H9 (cell line): Measurements from ENCODE around the gene LZTR1. TPM values are rescaled to one million over a fixed set of nuclear protein-coding genes. Genes with fewer than 3 reads are reported as not detected.

ENCODE experiments used
- DNase-seq: peaks from one replicate; pipeline ENCODE4 v3.0.0-alpha.2; 2017
- H2AFZ ChIP-seq: one replicate; pipeline ENCODE4 v1.6.1; 2013; ENCODE audit warnings: mild to moderate bottlenecking, low read length, control low read depth, moderate library complexity
- H2AK5ac ChIP-seq: 2 replicates; pipeline ENCODE4 v1.6.1; 2013; ENCODE audit warnings: low read length, control low read depth, mixed read lengths; ENCODE audit not compliant: insufficient read length
- H2BK120ac ChIP-seq: one replicate; pipeline ENCODE4 v1.6.1; 2013; ENCODE audit warnings: low read depth, mild to moderate bottlenecking, low read length, control low read depth, inconsistent platforms; ENCODE audit not compliant: poor library complexity, severe bottlenecking
- H2BK12ac ChIP-seq: 2 replicates; pipeline ENCODE4 v1.6.1; 2013; ENCODE audit warnings: low read length, control low read depth, mixed read lengths, low read depth; ENCODE audit not compliant: insufficient read length
- H2BK15ac ChIP-seq: 2 replicates; pipeline ENCODE4 v1.6.1; 2013; ENCODE audit warnings: low read depth, low read length, control low read depth
- H2BK20ac ChIP-seq: one replicate; pipeline ENCODE4 v1.6.1; 2013; ENCODE audit warnings: low read depth, mild to moderate bottlenecking, low read length, control low read depth, inconsistent platforms; ENCODE audit not compliant: poor library complexity, severe bottlenecking
- H2BK5ac ChIP-seq: 2 replicates; pipeline ENCODE4 v1.6.1; 2013; ENCODE audit warnings: low read length, control low read depth, mixed read lengths; ENCODE audit not compliant: insufficient read length
- H3K14ac ChIP-seq: 2 replicates; pipeline ENCODE4 v1.6.1; 2013; ENCODE audit warnings: low read length, control low read depth; ENCODE audit not compliant: insufficient read depth
- H3K18ac ChIP-seq: 2 replicates; pipeline ENCODE4 v1.6.1; 2013; ENCODE audit warnings: low read depth, mild to moderate bottlenecking, mixed read lengths, low read length, control low read depth; ENCODE audit not compliant: insufficient read length
- H3K23ac ChIP-seq: 2 replicates; pipeline ENCODE4 v1.6.1; 2013; ENCODE audit warnings: low read length, control low read depth, mixed read lengths, low read depth; ENCODE audit not compliant: insufficient read length
- H3K23me2 ChIP-seq: 2 replicates; pipeline ENCODE4 v1.6.1; 2013; ENCODE audit warnings: low read depth, mild to moderate bottlenecking, mixed read lengths, low read length, control low read depth; ENCODE audit not compliant: insufficient read length, poor library complexity, severe bottlenecking
- H3K27ac ChIP-seq: 2 replicates; pipeline ENCODE4 v1.5.1; 2013; ENCODE audit warnings: low read length, control low read depth, mixed read lengths, low read depth; ENCODE audit not compliant: insufficient read length
- H3K27me3 ChIP-seq: 2 replicates; pipeline ENCODE4 v1.6.1; 2013; ENCODE audit warnings: low read length, control low read depth, inconsistent platforms; ENCODE audit not compliant: insufficient read depth
- H3K4ac ChIP-seq: 2 replicates; pipeline ENCODE4 v1.6.1; 2013; ENCODE audit warnings: low read depth, mild to moderate bottlenecking, control low read depth, inconsistent platforms, low read length, moderate library complexity
- H3K4me1 ChIP-seq: 2 replicates; pipeline ENCODE4 v1.6.1; 2013; ENCODE audit warnings: low read length, control low read depth, inconsistent platforms; ENCODE audit not compliant: insufficient read depth
- H3K4me2 ChIP-seq: 2 replicates; pipeline ENCODE4 v1.6.1; 2013; ENCODE audit warnings: low read length, control low read depth, mixed read lengths; ENCODE audit not compliant: insufficient read length, insufficient read depth
- H3K56ac ChIP-seq: 2 replicates; pipeline ENCODE4 v1.6.1; 2013; ENCODE audit warnings: low read depth, mild to moderate bottlenecking, mixed read lengths, low read length, control low read depth; ENCODE audit not compliant: insufficient read length
- H3K79me1 ChIP-seq: 2 replicates; pipeline ENCODE4 v1.6.1; 2013; ENCODE audit warnings: low read depth, mild to moderate bottlenecking, moderate library complexity, low read length, control low read depth, inconsistent platforms; ENCODE audit not compliant: insufficient read depth, poor library complexity, severe bottlenecking
- H3K79me2 ChIP-seq: 2 replicates; pipeline ENCODE4 v1.6.1; 2013; ENCODE audit warnings: low read length, control low read depth, inconsistent platforms; ENCODE audit not compliant: insufficient read depth
- H3K9ac ChIP-seq: 2 replicates; pipeline ENCODE4 v1.6.1; 2013; ENCODE audit warnings: low read length, control low read depth, mixed read lengths; ENCODE audit not compliant: insufficient read length; ENCODE audit errors: extremely low read depth
- H3K9me3 ChIP-seq: one replicate; pipeline ENCODE4 v1.6.1; 2013; ENCODE audit warnings: low read depth, low read length, inconsistent platforms; ENCODE audit not compliant: control insufficient read depth
- H3T11ph ChIP-seq: one replicate; pipeline ENCODE4 v1.6.1; 2013; ENCODE audit warnings: mild to moderate bottlenecking, low read length, control low read depth, inconsistent platforms
- H4K20me1 ChIP-seq: one replicate; pipeline ENCODE4 v1.6.1; 2013; ENCODE audit not compliant: control insufficient read depth, insufficient read length, insufficient read depth
- H4K5ac ChIP-seq: 2 replicates; pipeline ENCODE4 v1.6.1; 2013; ENCODE audit warnings: low read depth, mild to moderate bottlenecking, mixed read lengths, low read length, control low read depth; ENCODE audit not compliant: insufficient read length
- H4K8ac ChIP-seq: replicated peaks from 2 replicates; pipeline ENCODE4 v1.6.1; 2013; ENCODE audit warnings: low read length, control low read depth, mixed read lengths, low read depth; ENCODE audit not compliant: insufficient read length
- H4K91ac ChIP-seq: 2 replicates; pipeline ENCODE4 v1.6.1; 2013; ENCODE audit warnings: low read depth, mild to moderate bottlenecking, moderate library complexity, mixed read lengths, low read length, control low read depth; ENCODE audit not compliant: insufficient read length
- H3K27ac Mint-ChIP-seq, 3 experiments: 2 replicates in 2 of 3; 3 replicates in 1 of 3; pipeline ENCODE4 v1.8.0; 2020 to 2021; ENCODE audit warnings: mixed read lengths in 3 of 3, mild to moderate bottlenecking in 1 of 3, moderate library complexity in 1 of 3
- H3K27me3 Mint-ChIP-seq: 2 replicates; pipeline ENCODE4 v1.8.0; 2021; ENCODE audit warnings: low read depth, mild to moderate bottlenecking, moderate library complexity, mixed read lengths
- H3K36me3 Mint-ChIP-seq, 3 experiments: 2 replicates in 2 of 3; 3 replicates in 1 of 3; pipeline ENCODE4 v1.8.0; 2020 to 2021; ENCODE audit warnings: low read depth in 3 of 3, mixed read lengths in 3 of 3; ENCODE audit not compliant: insufficient read depth in 1 of 3
- H3K4me1 Mint-ChIP-seq, 2 experiments: 2 replicates each; pipeline ENCODE4 v1.8.0; 2020; ENCODE audit warnings: mixed read lengths in 2 of 2
- H3K4me3 Mint-ChIP-seq, 2 experiments: 2 replicates in 1 of 2; 3 replicates in 1 of 2; pipeline ENCODE4 v1.8.0; 2020 to 2021; ENCODE audit warnings: mild to moderate bottlenecking in 2 of 2, mixed read lengths in 2 of 2, moderate library complexity in 1 of 2
- H3K9me3 Mint-ChIP-seq, 2 experiments: 2 replicates in 1 of 2; 3 replicates in 1 of 2; pipeline ENCODE4 v1.8.0; 2020; ENCODE audit warnings: mild to moderate bottlenecking in 2 of 2, mixed read lengths in 2 of 2, moderate library complexity in 1 of 2
- CTCF ChIP-seq: fragments of 200-600 bp; sonication (generic); conservative IDR thresholded peaks from 3 replicates; pipeline ENCODE4 v1.8.0; 2021; ENCODE audit warnings: antibody characterized with exemption, mild to moderate bottlenecking
- WGBS: extraction: QIAGEN DNeasy Blood & Tissue Kit; methylation state at CpG from one replicate; pipeline ENCODE4 v1.1.7; 2013; ENCODE audit warnings: missing lambda C conversion rate, low lambda C conversion rate, mixed read lengths; ENCODE audit not compliant: insufficient read length; ENCODE audit errors: extremely low coverage; 5-methylcytosine and 5-hydroxymethylcytosine counted together
- total RNA-seq: library from RNA; stranded (reverse); gene quantifications from 2 replicates; pipeline ENCODE4 v1.2.1, GENCODE V29; 2021

The LZTR1 gene
- total RNA-seq, 1 experiment from 2014 or later, result 47.0 TPM

- no peaks in the 10 kb centered on the region for H3K9me3 ChIP-seq
- no peak for DNase-seq
- no peak overlapping the region for H3K14ac ChIP-seq
- no peak overlapping the region for H2AFZ ChIP-seq
- H2BK15ac ChIP-seq, result no peak overlapping the region
- H3K27me3 Mint-ChIP-seq, result peaks cover 40% of the 10 kb centered on the region
- no peaks in the 10 kb centered on the region for H3K79me2 ChIP-seq
- TF ChIP-seq CTCF, result no peak
- WGBS, result no CpG with 5 or more reads among the region's 3 CpGs
- H2AK5ac ChIP-seq, result no peak overlapping the region
- H3K27ac Mint-ChIP-seq, result no peak overlapping the region
- no peak overlapping the region for H4K8ac ChIP-seq
- no peak overlapping the region for H3T11ph ChIP-seq
- no peaks in the 10 kb centered on the region for H3K23me2 ChIP-seq
- H3K18ac ChIP-seq, result no peak overlapping the region
- peaks cover 0 to 6% of the 10 kb centered on the region in 2 experiments; a peak in 1 of 4 replicates for H3K4me1 Mint-ChIP-seq
- no peak overlapping the region for H2BK20ac ChIP-seq
- no peak overlapping the region for H3K4me2 ChIP-seq
- H4K20me1 ChIP-seq, result no peaks in the 10 kb centered on the region
- no peak overlapping the region for H3K23ac ChIP-seq
- no peaks in the 10 kb centered on the region for H3K9me3 Mint-ChIP-seq
- no peak overlapping the region for H2BK120ac ChIP-seq
- no peak overlapping the region for H2BK12ac ChIP-seq
- no peak overlapping the region for H3K9ac ChIP-seq
- H3K4ac ChIP-seq, result no peak overlapping the region
- H4K91ac ChIP-seq, result no peak overlapping the region
- H3K4me1 ChIP-seq, result no peaks in the 10 kb centered on the region
- H2BK5ac ChIP-seq, result no peak overlapping the region
- no peak overlapping the region for H3K27ac ChIP-seq
- no peak overlapping the region for H3K56ac ChIP-seq
- H3K79me1 ChIP-seq, result no peaks in the 10 kb centered on the region
- no peak overlapping the region for H4K5ac ChIP-seq
- peaks cover 3% of the 10 kb centered on the region; the same call in 1 of the 2 replicates for H3K27me3 ChIP-seq
- no peaks in the 10 kb centered on the region for H3K36me3 Mint-ChIP-seq
- no peak overlapping the region for H3K4me3 Mint-ChIP-seq
These were observed 52.9 kb downstream of the LZTR1 start for GRCh38 chr22:21034989-21035388.
